Measurements from ENCODE around the gene COA8. TPM values are rescaled to one million over a fixed set of nuclear protein-coding genes. Genes with fewer than 3 reads are reported as not detected.
A peak's percentile ranks its signal among the peaks of the same experiment; 100 is the strongest.

Gene COA8
- total and polyA plus RNA-seq, 4 donors: 27.6 to 71.7 (median 38.8) TPM

DNA sequence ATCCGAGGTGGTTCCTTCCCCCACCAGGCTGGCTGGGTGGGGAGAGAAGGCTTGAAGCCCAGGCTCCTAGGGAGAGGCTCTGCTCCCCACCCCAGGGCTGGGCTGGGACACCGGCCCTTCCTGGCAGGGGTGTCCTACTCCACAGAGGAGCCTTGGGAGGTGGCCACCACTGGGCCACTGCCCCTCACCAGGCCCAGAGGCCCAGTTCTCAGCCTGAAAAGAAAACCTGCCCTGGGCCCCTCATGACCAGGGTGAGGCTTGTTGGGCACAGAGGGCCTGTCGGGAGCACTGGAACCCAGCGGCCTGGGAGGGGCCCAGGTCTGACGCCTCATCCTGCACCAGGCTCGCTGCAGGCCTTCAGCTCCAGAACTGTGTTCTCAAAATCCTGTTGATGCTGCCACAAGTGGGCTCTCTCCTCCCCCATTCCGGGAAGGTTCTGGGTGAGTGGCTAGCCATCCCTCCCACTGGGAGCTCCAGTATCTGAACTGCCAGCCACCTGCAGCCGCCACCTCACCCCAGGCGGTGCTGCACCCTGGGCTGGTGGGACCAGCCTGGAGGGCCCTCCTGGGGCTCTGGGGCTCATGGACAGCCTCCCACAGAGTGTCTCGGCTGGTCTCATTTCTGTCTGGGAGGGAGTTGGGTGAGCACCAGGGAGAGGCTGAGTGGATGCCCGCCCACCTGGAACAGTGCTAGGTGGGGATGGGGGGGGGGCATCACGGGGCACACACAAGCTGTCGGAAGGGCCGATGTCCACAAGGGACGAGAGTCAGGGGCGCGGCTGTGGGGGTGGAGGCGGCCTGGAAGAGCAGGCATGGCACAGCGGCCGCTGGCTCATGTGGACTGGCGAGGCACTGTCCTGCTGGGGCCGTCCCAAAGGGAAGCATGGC lies 12.1 kb upstream of the COA8 start:
- H3K4me3 ChIP-seq (ENCODE audit: low read length in 2 of 2): no peak overlapping the region
- 29 to 33% methylated on average over 19 to 22 of the region's 22 CpGs for WGBS, 2 donors
- intact Hi-C loops (cut with DNase I): no loop called here
- ATAC-seq (ENCODE audit: low FRiP score) (peak; percentile 19), DNase-seq (peak; percentile 59 to 80)
- H3K4me1 ChIP-seq (ENCODE audit: control insufficient read depth in 1 of 2, insufficient read depth in 2 of 2, low read length in 2 of 2): no peaks in the 10 kb centered on the region
- no peaks in the 10 kb centered on the region for H3K27me3 ChIP-seq (ENCODE audit: control insufficient read depth in 1 of 2, insufficient read depth in 2 of 2, low read length in 1 of 2)
- no peaks in the 10 kb centered on the region for H3K9me3 ChIP-seq (ENCODE audit: control insufficient read depth, low read length)
- peak overlapping the region; percentile 81 to 93 for H3K27ac ChIP-seq (ENCODE audit: low read depth in 1 of 2, low read length in 2 of 2)
- H3K36me3 ChIP-seq (ENCODE audit: control insufficient read depth in 1 of 2, insufficient read depth in 2 of 2, low read length in 1 of 2): no peaks in the 10 kb centered on the region

DNA sequence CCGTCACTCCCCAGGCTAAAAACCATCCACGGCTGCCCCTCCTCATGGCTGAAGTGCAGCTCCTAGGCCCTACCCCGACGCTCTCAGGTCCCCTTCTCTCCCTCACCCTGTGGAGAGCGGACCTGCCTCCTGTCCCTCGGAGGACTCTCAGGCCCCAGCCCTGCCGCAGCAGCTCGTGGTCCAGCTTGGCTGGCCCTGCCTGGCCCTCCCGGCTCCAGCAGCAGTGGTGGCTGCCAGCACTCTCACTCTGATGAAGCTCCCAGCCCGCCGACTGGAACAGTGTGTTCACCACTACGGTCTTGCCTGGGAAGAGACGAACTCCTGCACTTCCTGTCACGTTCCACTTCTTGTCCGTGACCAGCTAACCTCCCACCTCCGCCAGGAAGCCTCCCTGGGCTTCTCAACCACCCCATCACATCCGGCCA lies 11.4 kb upstream of the COA8 start:
- ATAC-seq (ENCODE audit: low FRiP score) (peak; percentile 69), DNase-seq (peak; percentile 86 to 90)
- 14 to 15% methylated on average over 17 of the region's 17 CpGs for WGBS, 2 donors
- H3K9me3 ChIP-seq (ENCODE audit: control insufficient read depth, low read length): no peaks in the 10 kb centered on the region
- no peaks in the 10 kb centered on the region for H3K36me3 ChIP-seq (ENCODE audit: control insufficient read depth in 1 of 2, insufficient read depth in 2 of 2, low read length in 1 of 2)
- intact Hi-C loops (cut with DNase I): no loop called here
- H3K27me3 ChIP-seq (ENCODE audit: control insufficient read depth in 1 of 2, insufficient read depth in 2 of 2, low read length in 1 of 2): no peaks in the 10 kb centered on the region
- H3K4me1 ChIP-seq (ENCODE audit: control insufficient read depth in 1 of 2, insufficient read depth in 2 of 2, low read length in 2 of 2): no peaks in the 10 kb centered on the region
- H3K4me3 ChIP-seq (ENCODE audit: low read length in 2 of 2): no peak overlapping the region
- H3K27ac ChIP-seq (ENCODE audit: low read depth in 1 of 2, low read length in 2 of 2): peak overlapping the region; percentile 81 to 93

DNA sequence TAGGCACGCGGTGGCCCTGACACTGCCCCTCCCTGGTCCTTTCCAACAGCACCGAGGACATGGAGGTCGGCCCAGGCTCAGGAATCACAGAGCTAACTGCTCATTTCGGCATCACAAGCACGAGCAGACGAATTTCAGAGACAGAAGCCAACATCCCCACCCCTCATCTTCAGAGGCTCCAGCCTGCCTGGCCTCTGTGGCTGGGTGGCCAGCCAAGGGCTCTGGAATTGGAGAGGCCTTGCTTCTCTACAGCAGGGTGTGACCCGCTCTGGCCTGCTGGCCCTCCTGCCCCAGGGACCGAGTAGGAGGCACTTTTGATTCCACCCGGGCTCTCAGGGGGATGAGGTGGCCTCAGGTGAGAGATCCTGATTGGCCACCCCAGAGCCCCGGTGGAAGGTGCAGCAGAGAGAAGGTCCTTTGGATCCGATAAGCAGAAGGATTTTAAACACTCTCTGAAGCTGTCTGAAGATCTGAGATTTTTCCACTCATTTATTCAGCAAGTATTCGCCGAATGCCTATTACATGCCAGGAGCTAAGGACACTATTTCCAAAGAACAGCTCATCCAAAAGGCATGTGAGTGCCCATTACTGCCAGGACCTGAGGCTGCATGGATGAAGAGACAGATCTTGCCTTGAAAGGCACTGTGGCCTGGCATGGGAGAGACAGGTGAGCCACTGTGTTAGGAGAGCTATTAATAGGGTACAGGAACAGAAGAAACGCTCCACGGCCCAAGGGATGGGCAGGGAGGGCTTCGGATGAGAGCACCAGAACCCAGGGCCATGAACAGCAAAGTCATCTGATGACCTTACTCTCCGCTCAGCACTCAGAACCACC lies 10.5 kb upstream of the COA8 start:
- Histone ChIP-seq H3K4me1 (ENCODE audit: control insufficient read depth in 1 of 2, insufficient read depth in 2 of 2, low read length in 2 of 2) (no peaks in the 10 kb centered on the region), H3K9me3 (ENCODE audit: control insufficient read depth, low read length) (no peaks in the 10 kb centered on the region), H3K27ac (ENCODE audit: low read depth in 1 of 2, low read length in 2 of 2) (peak overlapping the region; percentile 81 to 93), H3K36me3 (ENCODE audit: control insufficient read depth in 1 of 2, insufficient read depth in 2 of 2, low read length in 1 of 2) (no peaks in the 10 kb centered on the region), H3K4me3 (ENCODE audit: low read length in 2 of 2) (no peak overlapping the region), H3K27me3 (ENCODE audit: control insufficient read depth in 1 of 2, insufficient read depth in 2 of 2, low read length in 1 of 2) (no peaks in the 10 kb centered on the region)
- ATAC-seq (ENCODE audit: low FRiP score): peak; percentile 66
- peak; percentile 82 to 86 for DNase-seq
- WGBS, 2 donors: 10 to 15% methylated on average over 18 of the region's 18 CpGs
- intact Hi-C loops (cut with DNase I): no loop called here

DNA sequence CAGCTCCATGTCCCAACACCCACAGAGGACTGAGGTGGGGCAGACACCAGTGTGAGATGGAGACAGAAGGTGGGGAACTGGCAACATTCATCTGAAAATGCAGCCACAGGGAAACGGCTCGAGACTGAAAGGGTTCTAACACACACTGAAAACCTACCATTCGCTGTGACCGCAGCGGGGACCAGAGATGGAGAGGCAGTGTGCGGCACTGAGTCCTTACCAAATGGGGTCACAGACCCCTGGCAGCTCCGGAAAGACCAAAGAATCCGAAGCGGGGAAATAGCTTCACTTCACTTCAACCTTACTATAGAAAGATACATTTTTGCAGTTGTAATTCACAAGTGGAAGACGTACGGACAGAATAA lies 9.9 kb upstream of the COA8 start:
- no peaks in the 10 kb centered on the region for H3K4me1 ChIP-seq (ENCODE audit: control insufficient read depth in 1 of 2, insufficient read depth in 2 of 2, low read length in 2 of 2)
- ATAC-seq (ENCODE audit: low FRiP score) (no peak), DNase-seq (peak in 1 of 2 donors; percentile 35)
- no peaks in the 10 kb centered on the region for H3K9me3 ChIP-seq (ENCODE audit: control insufficient read depth, low read length)
- no peaks in the 10 kb centered on the region for H3K27me3 ChIP-seq (ENCODE audit: control insufficient read depth in 1 of 2, insufficient read depth in 2 of 2, low read length in 1 of 2)
- intact Hi-C loops (cut with DNase I): no loop called here
- H3K27ac ChIP-seq (ENCODE audit: low read depth in 1 of 2, low read length in 2 of 2): peak overlapping the region; percentile 48 to 51
- 92 to 93% methylated on average over 11 of the region's 11 CpGs for WGBS, 2 donors
- no peak overlapping the region for H3K4me3 ChIP-seq (ENCODE audit: low read length in 2 of 2)
- no peaks in the 10 kb centered on the region for H3K36me3 ChIP-seq (ENCODE audit: control insufficient read depth in 1 of 2, insufficient read depth in 2 of 2, low read length in 1 of 2)

DNA sequence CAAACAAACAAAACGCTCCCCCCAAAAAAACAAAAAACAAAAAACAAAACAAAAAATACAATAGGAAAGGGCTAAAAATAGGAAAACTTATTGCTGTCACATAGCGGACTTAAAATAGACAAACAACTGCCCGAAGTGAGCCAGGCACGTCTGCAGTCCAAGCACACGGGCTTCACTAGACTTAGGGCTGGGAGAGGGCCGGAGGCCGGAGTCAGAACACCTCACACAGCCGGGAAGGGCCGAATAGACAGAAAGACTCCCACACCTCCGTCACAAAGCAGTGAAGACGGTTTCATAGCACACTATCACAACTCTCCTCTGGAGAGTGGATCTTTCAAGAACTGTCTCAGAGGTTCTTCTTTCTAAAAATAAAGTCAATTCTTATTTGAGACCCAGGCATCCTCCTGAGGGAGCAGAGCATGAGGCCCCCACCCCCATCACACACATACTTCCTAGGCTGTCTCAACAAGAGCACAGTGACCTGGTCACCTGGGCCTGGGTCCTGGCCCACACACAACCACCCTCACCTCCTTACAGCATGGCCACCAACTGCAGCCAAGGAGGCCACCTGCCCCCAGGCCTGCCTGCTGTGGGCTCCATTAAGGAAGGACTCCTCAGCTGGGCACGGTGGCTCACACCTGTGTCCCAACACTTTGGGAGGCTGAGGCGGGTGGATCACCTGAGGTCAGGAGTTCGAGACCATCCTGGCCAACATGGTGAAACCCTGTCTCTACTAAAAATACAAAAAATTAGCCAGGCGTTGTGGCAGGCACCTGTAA lies 7.0 kb upstream of the COA8 start:
- DNase-seq (peak in 1 of 2 donors; percentile 52), ATAC-seq (ENCODE audit: low FRiP score) (no peak)
- WGBS, 2 donors: 58 to 63% methylated on average over 15 of the region's 15 CpGs
- H3K4me3 ChIP-seq (ENCODE audit: low read length in 2 of 2): no peak overlapping the region
- H3K36me3 ChIP-seq (ENCODE audit: control insufficient read depth in 1 of 2, insufficient read depth in 2 of 2, low read length in 1 of 2): no peaks in the 10 kb centered on the region
- no peak overlapping the region for H3K27ac ChIP-seq (ENCODE audit: low read depth in 1 of 2, low read length in 2 of 2)
- no peaks in the 10 kb centered on the region for H3K27me3 ChIP-seq (ENCODE audit: control insufficient read depth in 1 of 2, insufficient read depth in 2 of 2, low read length in 1 of 2)
- no peaks in the 10 kb centered on the region for H3K4me1 ChIP-seq (ENCODE audit: control insufficient read depth in 1 of 2, insufficient read depth in 2 of 2, low read length in 2 of 2)
- intact Hi-C loops (cut with DNase I): no loop called here
- no peaks in the 10 kb centered on the region for H3K9me3 ChIP-seq (ENCODE audit: control insufficient read depth, low read length)

DNA sequence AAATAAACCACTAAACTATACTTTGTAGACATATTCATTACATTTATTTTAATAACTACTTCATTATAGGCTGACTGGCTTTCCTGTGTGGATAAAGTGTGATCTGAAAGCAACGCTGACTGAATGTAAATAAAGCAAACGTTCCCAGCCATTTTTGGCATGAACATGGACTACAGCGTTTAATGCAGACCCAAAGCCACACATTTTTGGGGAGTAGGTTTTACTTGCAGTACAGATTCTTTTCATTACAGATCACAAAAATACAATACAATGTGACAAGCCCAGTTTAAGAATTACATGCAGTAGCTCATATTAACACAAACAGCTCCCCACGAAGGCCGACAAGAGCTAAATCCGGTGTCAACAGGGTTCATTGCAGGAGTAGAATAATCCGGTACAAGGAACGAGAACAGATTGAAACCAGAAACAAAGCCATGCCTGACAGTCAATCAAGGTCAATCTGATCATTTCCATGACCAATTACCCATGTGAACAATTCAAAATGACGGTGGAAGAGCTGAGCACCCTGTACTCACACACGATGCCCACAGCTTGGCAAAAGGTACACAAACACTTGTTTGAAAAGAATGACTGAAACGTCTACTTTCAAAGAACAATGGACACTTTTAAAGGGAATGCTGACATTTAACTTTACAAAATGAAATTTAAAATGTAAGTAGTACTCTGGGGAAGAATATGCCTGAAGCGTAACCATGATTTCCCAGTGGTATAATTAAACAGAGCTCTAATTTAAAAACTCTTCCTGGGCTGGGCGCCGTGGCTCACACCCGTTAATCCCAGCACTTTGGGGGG lies 5.6 kb upstream of the COA8 start:
- 55 to 57% methylated on average over 15 of the region's 15 CpGs for WGBS, 2 donors
- Histone ChIP-seq H3K4me3 (ENCODE audit: low read length in 2 of 2) (no peak overlapping the region), H3K27ac (ENCODE audit: low read depth in 1 of 2, low read length in 2 of 2) (no peak overlapping the region), H3K36me3 (ENCODE audit: control insufficient read depth in 1 of 2, insufficient read depth in 2 of 2, low read length in 1 of 2) (no peaks in the 10 kb centered on the region), H3K9me3 (ENCODE audit: control insufficient read depth, low read length) (no peaks in the 10 kb centered on the region), H3K4me1 (ENCODE audit: control insufficient read depth in 1 of 2, insufficient read depth in 2 of 2, low read length in 2 of 2) (no peaks in the 10 kb centered on the region), H3K27me3 (ENCODE audit: control insufficient read depth in 1 of 2, insufficient read depth in 2 of 2, low read length in 1 of 2) (no peaks in the 10 kb centered on the region)
- intact Hi-C loops (cut with DNase I): no loop called here
- ATAC-seq (ENCODE audit: low FRiP score) (no peak), DNase-seq (peak in 1 of 2 donors; percentile 27)

DNA sequence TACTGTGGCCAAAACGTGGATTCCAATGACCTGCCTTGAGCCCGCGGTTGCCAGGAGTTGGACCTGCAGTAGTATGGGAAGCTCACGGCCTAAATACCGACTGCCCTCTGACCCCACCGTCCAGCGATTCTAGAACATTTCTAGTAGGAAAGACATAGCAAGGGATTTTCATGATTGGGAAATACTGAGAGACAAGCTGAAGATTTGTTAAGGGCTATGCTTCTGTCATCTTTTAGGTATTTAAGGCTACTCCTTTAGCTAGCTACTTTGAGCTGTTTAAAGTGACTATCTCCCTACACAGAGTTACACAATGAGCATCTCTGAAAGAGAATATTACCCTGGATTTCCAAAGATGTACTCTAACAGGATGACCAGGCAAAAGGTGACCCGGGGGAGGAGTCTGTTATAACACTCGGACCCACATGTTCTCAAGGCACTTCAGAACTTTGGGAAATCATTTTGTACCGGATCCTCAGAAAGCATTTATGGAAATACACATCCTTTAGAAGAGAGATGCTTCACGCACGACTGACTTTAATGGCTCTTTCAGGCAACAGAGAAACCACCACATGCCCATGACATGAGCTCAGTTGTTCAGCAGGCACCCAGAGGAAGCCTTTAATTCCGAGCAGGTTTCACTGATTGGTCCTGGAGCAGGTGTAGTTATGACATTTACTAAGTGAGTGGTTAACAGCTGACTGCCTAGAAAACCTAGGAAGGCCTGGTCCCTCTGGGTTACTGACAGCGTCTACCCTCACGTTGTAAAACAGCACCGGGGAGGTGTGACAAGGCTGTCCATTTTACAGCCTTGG lies 4.5 kb upstream of the COA8 start:
- no peak overlapping the region for H3K4me3 ChIP-seq (ENCODE audit: low read length in 2 of 2)
- DNase-seq (peak in 1 of 2 donors; percentile 26), ATAC-seq (ENCODE audit: low FRiP score) (no peak)
- intact Hi-C loops (cut with DNase I): no loop called here
- H3K27ac ChIP-seq (ENCODE audit: low read depth in 1 of 2, low read length in 2 of 2): no peak overlapping the region
- 80% methylated on average over 16 of the region's 16 CpGs for WGBS, 2 donors
- H3K9me3 ChIP-seq (ENCODE audit: control insufficient read depth, low read length): no peaks in the 10 kb centered on the region
- no peaks in the 10 kb centered on the region for H3K4me1 ChIP-seq (ENCODE audit: control insufficient read depth in 1 of 2, insufficient read depth in 2 of 2, low read length in 2 of 2)
- H3K27me3 ChIP-seq (ENCODE audit: control insufficient read depth in 1 of 2, insufficient read depth in 2 of 2, low read length in 1 of 2): no peaks in the 10 kb centered on the region
- H3K36me3 ChIP-seq (ENCODE audit: control insufficient read depth in 1 of 2, insufficient read depth in 2 of 2, low read length in 1 of 2): no peaks in the 10 kb centered on the region

All from aorta (tissue), 5 donors.